H9 (cell line): ENCODE data around the gene EPAS1. TPM values are rescaled to one million over a fixed set of nuclear protein-coding genes. Genes with fewer than 3 reads are reported as not detected.
"Not testable (repeated sequence)": the region's sequence is repeated elsewhere in the genome, so short reads cannot be mapped to it uniquely, and the experiment has no call there.

ENCODE experiments used
- DNase-seq: peaks from one replicate; pipeline ENCODE4 v3.0.0-alpha.2; 2017
- H2AFZ ChIP-seq: one replicate; pipeline ENCODE4 v1.6.1; 2013; ENCODE audit warnings: mild to moderate bottlenecking, low read length, control low read depth, moderate library complexity
- H2AK5ac ChIP-seq: 2 replicates; pipeline ENCODE4 v1.6.1; 2013; ENCODE audit warnings: low read length, control low read depth, mixed read lengths; ENCODE audit not compliant: insufficient read length
- H2BK120ac ChIP-seq: one replicate; pipeline ENCODE4 v1.6.1; 2013; ENCODE audit warnings: low read depth, mild to moderate bottlenecking, low read length, control low read depth, inconsistent platforms; ENCODE audit not compliant: poor library complexity, severe bottlenecking
- H2BK12ac ChIP-seq: 2 replicates; pipeline ENCODE4 v1.6.1; 2013; ENCODE audit warnings: low read length, control low read depth, mixed read lengths, low read depth; ENCODE audit not compliant: insufficient read length
- H2BK15ac ChIP-seq: 2 replicates; pipeline ENCODE4 v1.6.1; 2013; ENCODE audit warnings: low read depth, low read length, control low read depth
- H2BK20ac ChIP-seq: one replicate; pipeline ENCODE4 v1.6.1; 2013; ENCODE audit warnings: low read depth, mild to moderate bottlenecking, low read length, control low read depth, inconsistent platforms; ENCODE audit not compliant: poor library complexity, severe bottlenecking
- H2BK5ac ChIP-seq: 2 replicates; pipeline ENCODE4 v1.6.1; 2013; ENCODE audit warnings: low read length, control low read depth, mixed read lengths; ENCODE audit not compliant: insufficient read length
- H3K14ac ChIP-seq: 2 replicates; pipeline ENCODE4 v1.6.1; 2013; ENCODE audit warnings: low read length, control low read depth; ENCODE audit not compliant: insufficient read depth
- H3K18ac ChIP-seq: 2 replicates; pipeline ENCODE4 v1.6.1; 2013; ENCODE audit warnings: low read depth, mild to moderate bottlenecking, mixed read lengths, low read length, control low read depth; ENCODE audit not compliant: insufficient read length
- H3K23ac ChIP-seq: 2 replicates; pipeline ENCODE4 v1.6.1; 2013; ENCODE audit warnings: low read length, control low read depth, mixed read lengths, low read depth; ENCODE audit not compliant: insufficient read length
- H3K23me2 ChIP-seq: 2 replicates; pipeline ENCODE4 v1.6.1; 2013; ENCODE audit warnings: low read depth, mild to moderate bottlenecking, mixed read lengths, low read length, control low read depth; ENCODE audit not compliant: insufficient read length, poor library complexity, severe bottlenecking
- H3K27ac ChIP-seq: 2 replicates; pipeline ENCODE4 v1.5.1; 2013; ENCODE audit warnings: low read length, control low read depth, mixed read lengths, low read depth; ENCODE audit not compliant: insufficient read length
- H3K27me3 ChIP-seq: 2 replicates; pipeline ENCODE4 v1.6.1; 2013; ENCODE audit warnings: low read length, control low read depth, inconsistent platforms; ENCODE audit not compliant: insufficient read depth
- H3K4ac ChIP-seq: 2 replicates; pipeline ENCODE4 v1.6.1; 2013; ENCODE audit warnings: low read depth, mild to moderate bottlenecking, control low read depth, inconsistent platforms, low read length, moderate library complexity
- H3K4me1 ChIP-seq: 2 replicates; pipeline ENCODE4 v1.6.1; 2013; ENCODE audit warnings: low read length, control low read depth, inconsistent platforms; ENCODE audit not compliant: insufficient read depth
- H3K4me2 ChIP-seq: 2 replicates; pipeline ENCODE4 v1.6.1; 2013; ENCODE audit warnings: low read length, control low read depth, mixed read lengths; ENCODE audit not compliant: insufficient read length, insufficient read depth
- H3K56ac ChIP-seq: 2 replicates; pipeline ENCODE4 v1.6.1; 2013; ENCODE audit warnings: low read depth, mild to moderate bottlenecking, mixed read lengths, low read length, control low read depth; ENCODE audit not compliant: insufficient read length
- H3K79me1 ChIP-seq: 2 replicates; pipeline ENCODE4 v1.6.1; 2013; ENCODE audit warnings: low read depth, mild to moderate bottlenecking, moderate library complexity, low read length, control low read depth, inconsistent platforms; ENCODE audit not compliant: insufficient read depth, poor library complexity, severe bottlenecking
- H3K79me2 ChIP-seq: 2 replicates; pipeline ENCODE4 v1.6.1; 2013; ENCODE audit warnings: low read length, control low read depth, inconsistent platforms; ENCODE audit not compliant: insufficient read depth
- H3K9ac ChIP-seq: 2 replicates; pipeline ENCODE4 v1.6.1; 2013; ENCODE audit warnings: low read length, control low read depth, mixed read lengths; ENCODE audit not compliant: insufficient read length; ENCODE audit errors: extremely low read depth
- H3K9me3 ChIP-seq: one replicate; pipeline ENCODE4 v1.6.1; 2013; ENCODE audit warnings: low read depth, low read length, inconsistent platforms; ENCODE audit not compliant: control insufficient read depth
- H3T11ph ChIP-seq: one replicate; pipeline ENCODE4 v1.6.1; 2013; ENCODE audit warnings: mild to moderate bottlenecking, low read length, control low read depth, inconsistent platforms
- H4K20me1 ChIP-seq: one replicate; pipeline ENCODE4 v1.6.1; 2013; ENCODE audit not compliant: control insufficient read depth, insufficient read length, insufficient read depth
- H4K5ac ChIP-seq: 2 replicates; pipeline ENCODE4 v1.6.1; 2013; ENCODE audit warnings: low read depth, mild to moderate bottlenecking, mixed read lengths, low read length, control low read depth; ENCODE audit not compliant: insufficient read length
- H4K8ac ChIP-seq: replicated peaks from 2 replicates; pipeline ENCODE4 v1.6.1; 2013; ENCODE audit warnings: low read length, control low read depth, mixed read lengths, low read depth; ENCODE audit not compliant: insufficient read length
- H4K91ac ChIP-seq: 2 replicates; pipeline ENCODE4 v1.6.1; 2013; ENCODE audit warnings: low read depth, mild to moderate bottlenecking, moderate library complexity, mixed read lengths, low read length, control low read depth; ENCODE audit not compliant: insufficient read length
- H3K27ac Mint-ChIP-seq, 3 experiments: 2 replicates in 2 of 3; 3 replicates in 1 of 3; pipeline ENCODE4 v1.8.0; 2020 to 2021; ENCODE audit warnings: mixed read lengths in 3 of 3, mild to moderate bottlenecking in 1 of 3, moderate library complexity in 1 of 3
- H3K27me3 Mint-ChIP-seq: 2 replicates; pipeline ENCODE4 v1.8.0; 2021; ENCODE audit warnings: low read depth, mild to moderate bottlenecking, moderate library complexity, mixed read lengths
- H3K36me3 Mint-ChIP-seq, 3 experiments: 2 replicates in 2 of 3; 3 replicates in 1 of 3; pipeline ENCODE4 v1.8.0; 2020 to 2021; ENCODE audit warnings: low read depth in 3 of 3, mixed read lengths in 3 of 3; ENCODE audit not compliant: insufficient read depth in 1 of 3
- H3K4me1 Mint-ChIP-seq, 2 experiments: 2 replicates each; pipeline ENCODE4 v1.8.0; 2020; ENCODE audit warnings: mixed read lengths in 2 of 2
- H3K4me3 Mint-ChIP-seq, 2 experiments: 2 replicates in 1 of 2; 3 replicates in 1 of 2; pipeline ENCODE4 v1.8.0; 2020 to 2021; ENCODE audit warnings: mild to moderate bottlenecking in 2 of 2, mixed read lengths in 2 of 2, moderate library complexity in 1 of 2
- H3K9me3 Mint-ChIP-seq, 2 experiments: 2 replicates in 1 of 2; 3 replicates in 1 of 2; pipeline ENCODE4 v1.8.0; 2020; ENCODE audit warnings: mild to moderate bottlenecking in 2 of 2, mixed read lengths in 2 of 2, moderate library complexity in 1 of 2
- WGBS: extraction: QIAGEN DNeasy Blood & Tissue Kit; methylation state at CpG from one replicate; pipeline ENCODE4 v1.1.7; 2013; ENCODE audit warnings: missing lambda C conversion rate, low lambda C conversion rate, mixed read lengths; ENCODE audit not compliant: insufficient read length; ENCODE audit errors: extremely low coverage; 5-methylcytosine and 5-hydroxymethylcytosine counted together
- total RNA-seq: library from RNA; stranded (reverse); gene quantifications from 2 replicates; pipeline ENCODE4 v1.2.1, GENCODE V29; 2021
- TF ChIP-seq, protein P1 (sequence below): fragments of 200-600 bp; sonication (generic); conservative IDR thresholded peaks from 3 replicates; pipeline ENCODE4 v1.8.0; 2021; ENCODE audit warnings: antibody characterized with exemption, mild to moderate bottlenecking

Gene EPAS1
- total RNA-seq, 1 experiment from 2014 or later = 1.1 TPM

- Histone ChIP-seq H3K4ac (no peak overlapping the region), H3K56ac (no peak overlapping the region), H2BK12ac (no peak overlapping the region), H3K27me3 (no peaks in the 10 kb centered on the region), H3K79me1 (no peaks in the 10 kb centered on the region), H3K18ac (no peak overlapping the region), H4K5ac (no peak overlapping the region), H3K9me3 (no peaks in the 10 kb centered on the region), H2BK15ac (no peak overlapping the region), H3K4me1 (no peaks in the 10 kb centered on the region), H4K91ac (no peak overlapping the region), H3K23me2 (no peaks in the 10 kb centered on the region), H2AFZ (no peak overlapping the region), H2BK5ac (no peak overlapping the region), H3K79me2 (no peaks in the 10 kb centered on the region), H2BK20ac (no peak overlapping the region), H3K27ac (no peak overlapping the region), H2BK120ac (no peak overlapping the region), H4K20me1 (no peaks in the 10 kb centered on the region), H3K9ac (no peak overlapping the region), H3T11ph (no peak overlapping the region), H2AK5ac (no peak overlapping the region), H3K14ac (no peak overlapping the region), H4K8ac (no peak overlapping the region), H3K23ac (no peak overlapping the region), H3K4me2 (no peak overlapping the region)
- H3K4me3 Mint-ChIP-seq = no peak overlapping the region
- H3K27ac Mint-ChIP-seq = no peak overlapping the region
- no CpG with 5 or more reads among the region's 9 CpGs for WGBS
- no peaks in the 10 kb centered on the region for H3K9me3 Mint-ChIP-seq
- peak; percentile 5 for DNase-seq
- peaks cover 0 to 3% of the 10 kb centered on the region in 2 experiments; a peak in 1 of 4 replicates for H3K4me1 Mint-ChIP-seq
- no peaks in the 10 kb centered on the region for H3K36me3 Mint-ChIP-seq
- TF ChIP-seq, protein P1, sequence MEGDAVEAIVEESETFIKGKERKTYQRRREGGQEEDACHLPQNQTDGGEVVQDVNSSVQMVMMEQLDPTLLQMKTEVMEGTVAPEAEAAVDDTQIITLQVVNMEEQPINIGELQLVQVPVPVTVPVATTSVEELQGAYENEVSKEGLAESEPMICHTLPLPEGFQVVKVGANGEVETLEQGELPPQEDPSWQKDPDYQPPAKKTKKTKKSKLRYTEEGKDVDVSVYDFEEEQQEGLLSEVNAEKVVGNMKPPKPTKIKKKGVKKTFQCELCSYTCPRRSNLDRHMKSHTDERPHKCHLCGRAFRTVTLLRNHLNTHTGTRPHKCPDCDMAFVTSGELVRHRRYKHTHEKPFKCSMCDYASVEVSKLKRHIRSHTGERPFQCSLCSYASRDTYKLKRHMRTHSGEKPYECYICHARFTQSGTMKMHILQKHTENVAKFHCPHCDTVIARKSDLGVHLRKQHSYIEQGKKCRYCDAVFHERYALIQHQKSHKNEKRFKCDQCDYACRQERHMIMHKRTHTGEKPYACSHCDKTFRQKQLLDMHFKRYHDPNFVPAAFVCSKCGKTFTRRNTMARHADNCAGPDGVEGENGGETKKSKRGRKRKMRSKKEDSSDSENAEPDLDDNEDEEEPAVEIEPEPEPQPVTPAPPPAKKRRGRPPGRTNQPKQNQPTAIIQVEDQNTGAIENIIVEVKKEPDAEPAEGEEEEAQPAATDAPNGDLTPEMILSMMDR = no peak
- peaks cover 2% of the 10 kb centered on the region for H3K27me3 Mint-ChIP-seq
Measured at GRCh38 chr2:46394649-46395510, 97.7 kb downstream of the EPAS1 start.

- not testable (repeated sequence) for H4K5ac ChIP-seq, H2BK12ac ChIP-seq, H4K20me1 ChIP-seq, H3K27ac ChIP-seq, H3K4ac ChIP-seq, H4K91ac ChIP-seq, H2BK15ac ChIP-seq, H2BK120ac ChIP-seq, H3K79me2 ChIP-seq, H3K4me2 ChIP-seq, H2BK5ac ChIP-seq, H4K8ac ChIP-seq, H3K14ac ChIP-seq, H3K23ac ChIP-seq, H3K36me3 Mint-ChIP-seq, H2BK20ac ChIP-seq, H3K56ac ChIP-seq, H2AK5ac ChIP-seq, H3K4me1 ChIP-seq, H3K27me3 Mint-ChIP-seq, H3K23me2 ChIP-seq, H3T11ph ChIP-seq, H2AFZ ChIP-seq, H3K27me3 ChIP-seq, H3K9me3 Mint-ChIP-seq, H3K18ac ChIP-seq, H3K9me3 ChIP-seq, H3K9ac ChIP-seq, H3K4me1 Mint-ChIP-seq, H3K4me3 Mint-ChIP-seq, H3K79me1 ChIP-seq, H3K27ac Mint-ChIP-seq, DNase-seq
- WGBS = no CpG with 5 or more reads among the region's 1 CpG
Measured at GRCh38 chr2:46395730-46396129, 98.5 kb downstream of the EPAS1 start.
